ACC112 (cell line): Measurements from ENCODE around the gene RBM19.

Source experiments
- H2AFZ ChIP-seq: fragments of 200-600 bp; sonication (generic); one replicate; pipeline ENCODE4 v1.6.0; 2017; ENCODE audit warnings: antibody characterized with exemption, low read length; ENCODE audit not compliant: unreplicated experiment
- H3K27ac ChIP-seq: fragments of 200-600 bp; sonication (generic); 2 replicates; pipeline ENCODE4 v1.5.1; 2014; ENCODE audit warnings: low read depth, mild to moderate bottlenecking, antibody characterized with exemption, low read length, moderate library complexity
- H3K27me3 ChIP-seq: fragments of 200-600 bp; sonication (generic); 2 replicates; pipeline ENCODE4 v1.6.1; 2014; ENCODE audit warnings: mild to moderate bottlenecking, antibody characterized with exemption, low read length, moderate library complexity, mixed read lengths; ENCODE audit not compliant: insufficient read depth
- H3K36me3 ChIP-seq: fragments of 200-600 bp; sonication (generic); 2 replicates; pipeline ENCODE4 v1.6.1; 2016; ENCODE audit warnings: mild to moderate bottlenecking, antibody characterized with exemption, low read length, moderate library complexity, mixed read lengths; ENCODE audit not compliant: insufficient read depth
- H3K4me1 ChIP-seq: fragments of 200-600 bp; sonication (generic); one replicate; pipeline ENCODE4 v1.6.1; 2016; ENCODE audit warnings: low read length, mixed read lengths; ENCODE audit not compliant: insufficient read depth, unreplicated experiment, control insufficient read depth
- H3K4me3 ChIP-seq: fragments of 200-600 bp; sonication (generic); 2 replicates; pipeline ENCODE4 v1.5.1; 2014; ENCODE audit warnings: mild to moderate bottlenecking, low read depth, low read length
- H3K79me2 ChIP-seq: fragments of 200-600 bp; sonication (generic); one replicate; pipeline ENCODE4 v1.6.0; 2016; ENCODE audit warnings: low read length; ENCODE audit not compliant: control insufficient read depth, unreplicated experiment, insufficient read depth

RBM19 gene

GRCh38 chr12:113774526-113774925 is 191.6 kb downstream of the RBM19 start:
- no peak overlapping the region for H3K27ac ChIP-seq
- no peaks in the 10 kb centered on the region for H3K4me1 ChIP-seq

GRCh38 chr12:113772505-113773030 is 193.6 kb downstream of the RBM19 start:
- no peaks in the 10 kb centered on the region for H3K79me2 ChIP-seq
- peaks cover 28% of the 10 kb centered on the region for H3K27me3 ChIP-seq
- H3K4me3 ChIP-seq, result no peak overlapping the region
- H2AFZ ChIP-seq, result no peak overlapping the region
- no peaks in the 10 kb centered on the region for H3K36me3 ChIP-seq
- no peak overlapping the region for H3K27ac ChIP-seq
- H3K4me1 ChIP-seq, result no peaks in the 10 kb centered on the region

More at GRCh38 chr12:113774526-113774925, 191.6 kb downstream of the RBM19 start:
- H3K79me2 ChIP-seq, result no peaks in the 10 kb centered on the region
- H2AFZ ChIP-seq, result no peak overlapping the region
- no peaks in the 10 kb centered on the region for H3K36me3 ChIP-seq
- no peak overlapping the region for H3K4me3 ChIP-seq
- peaks cover 46% of the 10 kb centered on the region for H3K27me3 ChIP-seq

GRCh38 chr12:113770389-113770865 is 195.7 kb downstream of the RBM19 start:
- no peaks in the 10 kb centered on the region for H3K79me2 ChIP-seq
- H3K36me3 ChIP-seq, result no peaks in the 10 kb centered on the region
- no peak overlapping the region for H3K27ac ChIP-seq
- H2AFZ ChIP-seq, result no peak overlapping the region
- peaks cover 11% of the 10 kb centered on the region; the same call in 1 of the 2 replicates for H3K27me3 ChIP-seq
- peaks cover 10% of the 10 kb centered on the region for H3K4me1 ChIP-seq
- H3K4me3 ChIP-seq, result no peak overlapping the region

GRCh38 chr12:113769305-113769704 is 196.8 kb downstream of the RBM19 start:
- Histone ChIP-seq H2AFZ (no peak overlapping the region), H3K27me3 (peaks cover under 1% of the 10 kb centered on the region; the same call in 1 of the 2 replicates), H3K27ac (no peak overlapping the region), H3K36me3 (no peaks in the 10 kb centered on the region), H3K79me2 (no peaks in the 10 kb centered on the region), H3K4me1 (peaks cover 10% of the 10 kb centered on the region), H3K4me3 (no peak overlapping the region)

GRCh38 chr12:113768850-113769249 is 197.3 kb downstream of the RBM19 start:
- no peaks in the 10 kb centered on the region for H3K79me2 ChIP-seq
- no peaks in the 10 kb centered on the region for H3K36me3 ChIP-seq
- peaks cover 10% of the 10 kb centered on the region for H3K4me1 ChIP-seq
- H2AFZ ChIP-seq, result no peak overlapping the region
- no peak overlapping the region for H3K4me3 ChIP-seq
- H3K27ac ChIP-seq, result no peak overlapping the region
- H3K27me3 ChIP-seq, result no peaks in the 10 kb centered on the region; the same call in 1 of the 2 replicates

GRCh38 chr12:113766879-113767878 is 198.9 kb downstream of the RBM19 start:
- no peak overlapping the region for H3K27ac ChIP-seq
- H2AFZ ChIP-seq, result no peak overlapping the region
- peaks cover 10% of the 10 kb centered on the region for H3K4me1 ChIP-seq
- no peaks in the 10 kb centered on the region for H3K79me2 ChIP-seq
- H3K27me3 ChIP-seq, result peaks cover 6% of the 10 kb centered on the region
- no peak overlapping the region for H3K4me3 ChIP-seq
- no peaks in the 10 kb centered on the region for H3K36me3 ChIP-seq
